ENCODE results near the gene ACAD10.
A peak's percentile ranks its signal among the peaks of the same experiment; 100 is the strongest.

Gene ACAD10

GRCh38 chr12:111747333-111747732 lies 61.5 kb downstream of the ACAD10 start:
- Mint-ChIP-seq H3K36me3 (ENCODE audit: insufficient read depth) (peaks cover 40% of the 10 kb centered on the region), H3K9me3 (no peaks in the 10 kb centered on the region), H3K4me3 (no peak overlapping the region)

GRCh38 chr12:111748151-111748672 lies 62.4 kb downstream of the ACAD10 start:
- Mint-ChIP-seq H3K9me3 (no peaks in the 10 kb centered on the region), H3K4me1 (ENCODE audit: low read depth in 2 of 2) (no peaks in the 10 kb centered on the region), H3K27me3 (no peaks in the 10 kb centered on the region), H3K36me3 (ENCODE audit: insufficient read depth) (peaks cover 44% of the 10 kb centered on the region), H3K27ac (no peak overlapping the region), H3K4me3 (no peak overlapping the region)
- ATAC-seq (replicated peaks) (no peak), DNase-seq (no peak)

More at GRCh38 chr12:111747333-111747732, 61.5 kb downstream of the ACAD10 start:
- no peak overlapping the region for H3K27ac Mint-ChIP-seq
- no peaks in the 10 kb centered on the region for H3K27me3 Mint-ChIP-seq
- H3K4me1 Mint-ChIP-seq (ENCODE audit: low read depth in 2 of 2), result no peaks in the 10 kb centered on the region
- ATAC-seq (replicated peaks) (no peak), DNase-seq (no peak)

GRCh38 chr12:111748867-111749266 lies 63.0 kb downstream of the ACAD10 start:
- H3K27ac Mint-ChIP-seq, result no peak overlapping the region
- DNase-seq, result no peak
- H3K4me3 Mint-ChIP-seq, result no peak overlapping the region
- H3K9me3 Mint-ChIP-seq, result no peaks in the 10 kb centered on the region
- no peak for ATAC-seq (replicated peaks)
- H3K27me3 Mint-ChIP-seq, result no peaks in the 10 kb centered on the region
- H3K36me3 Mint-ChIP-seq (ENCODE audit: insufficient read depth), result peaks cover 44% of the 10 kb centered on the region
- no peaks in the 10 kb centered on the region for H3K4me1 Mint-ChIP-seq (ENCODE audit: low read depth in 2 of 2)

GRCh38 chr12:111749391-111749790 lies 63.5 kb downstream of the ACAD10 start:
- Mint-ChIP-seq H3K4me3 (no peak overlapping the region), H3K9me3 (no peaks in the 10 kb centered on the region), H3K27me3 (no peaks in the 10 kb centered on the region), H3K27ac (no peak overlapping the region), H3K4me1 (ENCODE audit: low read depth in 2 of 2) (no peaks in the 10 kb centered on the region), H3K36me3 (ENCODE audit: insufficient read depth) (peaks cover 44% of the 10 kb centered on the region)
- DNase-seq (no peak), ATAC-seq (replicated peaks) (no peak)

GRCh38 chr12:111753144-111753881 lies 67.5 kb downstream of the ACAD10 start:
- Mint-ChIP-seq H3K4me3 (no peak overlapping the region), H3K27me3 (no peaks in the 10 kb centered on the region), H3K36me3 (ENCODE audit: insufficient read depth) (peaks cover 18% of the 10 kb centered on the region), H3K27ac (peak overlapping the region in 1 of 2 donors; percentile 79), H3K4me1 (ENCODE audit: low read depth in 2 of 2) (peaks cover 0 to 2% of the 10 kb centered on the region in 2 donors), H3K9me3 (no peaks in the 10 kb centered on the region)
- DNase-seq (no peak), ATAC-seq (replicated peaks) (no peak)

- no peak for DNase-seq
- Mint-ChIP-seq H3K27ac (no peak overlapping the region), H3K9me3 (no peaks in the 10 kb centered on the region), H3K4me1 (ENCODE audit: low read depth in 2 of 2) (peaks cover 0 to 5% of the 10 kb centered on the region in 2 donors), H3K36me3 (ENCODE audit: insufficient read depth) (peaks cover 7% of the 10 kb centered on the region), H3K4me3 (no peak overlapping the region), H3K27me3 (no peaks in the 10 kb centered on the region)
- no peak for ATAC-seq (replicated peaks)
Observed at GRCh38 chr12:111754671-111755070, 68.8 kb downstream of the ACAD10 start.

GRCh38 chr12:111756196-111756595 lies 70.3 kb downstream of the ACAD10 start:
- H3K9me3 Mint-ChIP-seq, result no peaks in the 10 kb centered on the region
- ATAC-seq (replicated peaks), result no peak
- H3K4me1 Mint-ChIP-seq (ENCODE audit: low read depth in 2 of 2), result peaks cover 0 to 5% of the 10 kb centered on the region in 2 donors
- no peaks in the 10 kb centered on the region for H3K27me3 Mint-ChIP-seq
- H3K27ac Mint-ChIP-seq, result no peak overlapping the region
- H3K36me3 Mint-ChIP-seq (ENCODE audit: insufficient read depth), result peaks cover 4% of the 10 kb centered on the region
- DNase-seq, result no peak
- H3K4me3 Mint-ChIP-seq, result no peak overlapping the region

GRCh38 chr12:111756681-111757080 lies 70.8 kb downstream of the ACAD10 start:
- DNase-seq (no peak), ATAC-seq (replicated peaks) (no peak)
- Mint-ChIP-seq H3K4me1 (ENCODE audit: low read depth in 2 of 2) (peaks cover 0 to 5% of the 10 kb centered on the region in 2 donors), H3K4me3 (no peak overlapping the region), H3K9me3 (no peaks in the 10 kb centered on the region), H3K36me3 (ENCODE audit: insufficient read depth) (peaks cover 4% of the 10 kb centered on the region), H3K27ac (no peak overlapping the region), H3K27me3 (peaks cover 0 to 2% of the 10 kb centered on the region in 2 donors)

GRCh38 chr12:111757361-111758119 lies 71.7 kb downstream of the ACAD10 start:
- H3K36me3 Mint-ChIP-seq (ENCODE audit: insufficient read depth), result peaks cover 4% of the 10 kb centered on the region
- H3K4me3 Mint-ChIP-seq, result no peak overlapping the region
- H3K4me1 Mint-ChIP-seq (ENCODE audit: low read depth in 2 of 2), result peaks cover 0 to 5% of the 10 kb centered on the region in 2 donors
- no peak for ATAC-seq (replicated peaks)
- H3K9me3 Mint-ChIP-seq, result no peaks in the 10 kb centered on the region
- no peak overlapping the region for H3K27ac Mint-ChIP-seq
- H3K27me3 Mint-ChIP-seq, result peaks cover 0 to 11% of the 10 kb centered on the region in 2 donors
- no peak for DNase-seq

GRCh38 chr12:111758120-111758561 lies 72.3 kb downstream of the ACAD10 start:
- H3K4me1 Mint-ChIP-seq (ENCODE audit: low read depth in 2 of 2), result peaks cover 0 to 5% of the 10 kb centered on the region in 2 donors
- H3K9me3 Mint-ChIP-seq, result no peaks in the 10 kb centered on the region
- H3K27me3 Mint-ChIP-seq, result peaks cover 3 to 17% of the 10 kb centered on the region in 2 donors
- H3K36me3 Mint-ChIP-seq (ENCODE audit: insufficient read depth), result no peaks in the 10 kb centered on the region
- H3K4me3 Mint-ChIP-seq, result no peak overlapping the region
- ATAC-seq (replicated peaks) (no peak), DNase-seq (no peak)
- no peak overlapping the region for H3K27ac Mint-ChIP-seq

GRCh38 chr12:111759271-111759670 lies 73.4 kb downstream of the ACAD10 start:
- Mint-ChIP-seq H3K27me3 (peaks cover 14 to 28% of the 10 kb centered on the region in 2 donors), H3K4me1 (ENCODE audit: low read depth in 2 of 2) (peaks cover 0 to 5% of the 10 kb centered on the region in 2 donors), H3K27ac (no peak overlapping the region), H3K9me3 (no peaks in the 10 kb centered on the region), H3K36me3 (ENCODE audit: insufficient read depth) (no peaks in the 10 kb centered on the region), H3K4me3 (no peak overlapping the region)
- DNase-seq (no peak), ATAC-seq (replicated peaks) (no peak)

- Mint-ChIP-seq H3K27ac (no peak overlapping the region), H3K27me3 (peaks cover 18 to 35% of the 10 kb centered on the region in 2 donors), H3K4me3 (no peak overlapping the region), H3K4me1 (ENCODE audit: low read depth in 2 of 2) (peaks cover 0 to 5% of the 10 kb centered on the region in 2 donors), H3K36me3 (ENCODE audit: insufficient read depth) (no peaks in the 10 kb centered on the region), H3K9me3 (no peaks in the 10 kb centered on the region)
- no peak for ATAC-seq (replicated peaks)
- no peak for DNase-seq
Observed at GRCh38 chr12:111759991-111760390, 74.1 kb downstream of the ACAD10 start.

- Mint-ChIP-seq H3K4me3 (no peak overlapping the region), H3K27ac (no peak overlapping the region), H3K4me1 (ENCODE audit: low read depth in 2 of 2) (peaks cover 0 to 5% of the 10 kb centered on the region in 2 donors), H3K36me3 (ENCODE audit: insufficient read depth) (no peaks in the 10 kb centered on the region), H3K9me3 (no peaks in the 10 kb centered on the region), H3K27me3 (peaks cover 29 to 46% of the 10 kb centered on the region in 2 donors)
- ATAC-seq (replicated peaks) (no peak), DNase-seq (no peak)
Observed at GRCh38 chr12:111761099-111761498, 75.2 kb downstream of the ACAD10 start.

Measured in effector memory CD8-positive, alpha-beta T cell (primary cell).